Fibroblast of mammary gland (primary cell): ENCODE results near the gene RASSF7.

Source experiments
- DNase-seq: peaks from one replicate; pipeline ENCODE4 v3.0.0-alpha.2; 2010; ENCODE audit warnings: low read depth
- H3K4me3 ChIP-seq: 2 replicates; pipeline ENCODE4 v1.5.1; 2011; ENCODE audit warnings: low read depth, mild to moderate bottlenecking, low read length, moderate library complexity; ENCODE audit not compliant: control insufficient read depth
- TF ChIP-seq, protein P1 (sequence below): conservative IDR thresholded peaks from 2 replicates; pipeline ENCODE4 v1.5.1; 2011; ENCODE audit warnings: low read depth, low read length, inconsistent platforms; ENCODE audit not compliant: control insufficient read depth, insufficient read depth

Gene RASSF7

DNA sequence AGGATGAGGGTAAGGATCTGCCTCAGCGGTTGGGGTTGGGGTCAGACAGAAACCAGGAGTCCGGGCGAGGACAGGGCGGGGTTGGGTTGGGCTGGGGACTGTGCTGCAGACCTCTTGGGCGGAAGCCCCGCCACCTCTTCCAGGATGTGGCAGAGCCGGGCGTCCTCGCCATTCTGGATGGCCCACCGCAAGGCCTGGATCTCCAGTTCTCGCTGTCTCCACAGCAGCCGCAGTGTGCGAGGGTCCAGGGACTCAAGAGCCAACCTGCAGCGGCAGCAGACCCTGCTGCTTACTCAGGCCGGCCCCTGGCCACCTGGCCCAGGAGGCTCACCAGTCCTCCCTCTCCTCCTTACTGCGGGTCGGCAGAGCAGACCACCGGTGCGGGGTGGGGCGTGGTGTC lies 2.3 kb upstream of the RASSF7 start:
- H3K4me3 ChIP-seq = no peak overlapping the region
- DNase-seq = no peak
- TF ChIP-seq, protein P1, sequence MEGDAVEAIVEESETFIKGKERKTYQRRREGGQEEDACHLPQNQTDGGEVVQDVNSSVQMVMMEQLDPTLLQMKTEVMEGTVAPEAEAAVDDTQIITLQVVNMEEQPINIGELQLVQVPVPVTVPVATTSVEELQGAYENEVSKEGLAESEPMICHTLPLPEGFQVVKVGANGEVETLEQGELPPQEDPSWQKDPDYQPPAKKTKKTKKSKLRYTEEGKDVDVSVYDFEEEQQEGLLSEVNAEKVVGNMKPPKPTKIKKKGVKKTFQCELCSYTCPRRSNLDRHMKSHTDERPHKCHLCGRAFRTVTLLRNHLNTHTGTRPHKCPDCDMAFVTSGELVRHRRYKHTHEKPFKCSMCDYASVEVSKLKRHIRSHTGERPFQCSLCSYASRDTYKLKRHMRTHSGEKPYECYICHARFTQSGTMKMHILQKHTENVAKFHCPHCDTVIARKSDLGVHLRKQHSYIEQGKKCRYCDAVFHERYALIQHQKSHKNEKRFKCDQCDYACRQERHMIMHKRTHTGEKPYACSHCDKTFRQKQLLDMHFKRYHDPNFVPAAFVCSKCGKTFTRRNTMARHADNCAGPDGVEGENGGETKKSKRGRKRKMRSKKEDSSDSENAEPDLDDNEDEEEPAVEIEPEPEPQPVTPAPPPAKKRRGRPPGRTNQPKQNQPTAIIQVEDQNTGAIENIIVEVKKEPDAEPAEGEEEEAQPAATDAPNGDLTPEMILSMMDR = no peak

DNA sequence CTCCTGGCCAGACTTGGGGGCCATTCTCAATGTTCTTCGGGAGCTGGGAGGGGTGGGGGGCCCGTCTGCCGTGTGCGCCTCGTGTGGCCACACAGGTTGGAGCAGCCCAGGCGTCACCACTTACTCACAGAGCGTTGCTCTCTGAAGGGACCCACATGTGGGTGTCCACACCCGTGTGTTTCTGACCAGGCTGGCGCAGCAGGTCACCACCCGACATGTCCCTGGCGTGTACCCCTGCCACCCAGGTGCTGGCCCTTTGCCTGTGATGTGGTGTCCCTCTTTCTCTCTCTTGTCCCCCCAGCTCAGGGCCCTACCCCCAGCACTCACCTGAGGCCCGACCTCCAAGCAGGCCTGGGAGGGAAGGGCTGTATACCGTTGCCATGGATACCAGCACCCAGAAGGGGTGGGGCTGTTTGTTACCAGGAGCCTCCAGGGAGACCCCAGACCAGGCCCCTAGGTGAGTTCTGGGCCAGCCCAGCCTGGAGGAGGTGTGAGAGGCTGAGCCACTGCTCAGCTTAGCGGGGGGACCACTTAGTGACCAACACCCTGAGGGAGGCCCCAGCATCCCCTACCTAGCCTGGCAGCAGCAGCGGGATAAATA lies 1.6 kb upstream of the RASSF7 start:
- no peak overlapping the region for H3K4me3 ChIP-seq
- DNase-seq = no peak
- TF ChIP-seq, protein P1 = no peak

DNA sequence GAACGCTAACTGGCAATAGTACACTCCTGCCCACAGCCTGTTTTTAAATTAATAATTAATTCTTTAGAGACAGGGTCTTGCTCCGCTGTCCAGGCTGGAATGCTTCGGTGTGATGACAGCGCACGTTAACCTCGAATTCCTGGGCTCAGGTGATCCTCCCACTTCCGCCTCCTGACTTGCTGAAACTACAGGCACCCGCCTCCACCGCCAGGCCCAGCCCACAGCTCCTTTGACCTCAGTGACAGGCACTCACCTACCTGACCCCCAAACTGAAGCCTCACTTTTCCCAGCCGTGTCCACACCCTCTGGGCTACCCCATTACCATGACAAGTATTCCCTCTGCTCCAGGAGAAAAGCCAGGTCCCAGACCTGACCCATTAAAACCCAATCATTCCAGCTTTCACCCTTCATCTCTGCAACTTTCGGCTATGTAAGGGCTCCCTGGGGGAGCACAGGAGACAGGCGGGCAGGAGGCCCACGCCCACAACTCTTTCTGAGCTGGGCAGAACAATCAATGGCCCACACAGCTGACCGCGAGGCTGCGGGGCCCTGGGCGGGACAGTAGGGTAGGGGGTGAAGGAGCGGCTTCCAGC lies 962 bp upstream of the RASSF7 start:
- DNase-seq = no peak
- TF ChIP-seq, protein P1 = no peak
- H3K4me3 ChIP-seq = no peak overlapping the region

DNA sequence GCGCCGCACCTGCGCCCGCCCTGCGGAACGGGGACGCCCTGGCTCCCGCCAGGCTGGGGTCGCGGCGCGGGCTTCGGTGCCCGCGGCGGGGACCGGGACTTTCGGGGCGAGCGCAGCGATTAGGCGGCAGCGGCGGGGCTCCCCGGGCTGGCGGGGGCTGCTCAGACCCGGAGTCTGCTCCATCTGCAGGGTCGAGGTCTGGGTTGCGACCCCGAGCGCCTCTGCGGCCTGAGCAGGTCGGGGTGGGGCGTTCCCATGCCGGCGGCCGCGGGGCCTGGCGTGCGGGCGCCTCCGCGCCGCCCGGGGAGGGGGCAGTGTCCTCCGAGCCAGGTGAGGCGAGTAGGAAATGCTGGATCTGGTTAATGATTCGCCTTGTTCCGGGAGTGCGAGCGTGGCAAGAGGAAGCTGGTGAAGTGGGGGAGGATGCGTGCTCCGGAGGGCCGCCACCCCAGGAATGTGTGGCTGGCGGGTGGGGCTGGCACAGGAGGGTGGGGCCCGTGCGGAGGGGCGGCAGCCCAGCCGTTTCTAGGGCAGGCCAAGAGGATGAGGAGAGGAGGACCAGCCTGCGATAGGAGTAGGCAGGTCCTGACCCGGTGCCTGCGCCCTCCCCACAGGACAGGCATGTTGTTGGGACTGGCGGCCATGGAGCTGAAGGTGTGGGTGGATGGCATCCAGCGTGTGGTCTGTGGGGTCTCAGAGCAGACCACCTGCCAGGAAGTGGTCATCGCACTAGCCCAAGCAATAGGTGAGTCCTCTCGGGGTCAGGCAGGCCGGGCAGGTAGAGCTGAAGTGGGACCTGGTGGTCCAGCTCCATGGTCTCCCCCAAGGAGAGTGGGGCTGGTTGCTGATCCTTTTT lies 606 bp downstream of the RASSF7 start:
- DNase-seq = no peak
- peak overlapping the region; percentile 31 for H3K4me3 ChIP-seq
- TF ChIP-seq, protein P1 = no peak

DNA sequence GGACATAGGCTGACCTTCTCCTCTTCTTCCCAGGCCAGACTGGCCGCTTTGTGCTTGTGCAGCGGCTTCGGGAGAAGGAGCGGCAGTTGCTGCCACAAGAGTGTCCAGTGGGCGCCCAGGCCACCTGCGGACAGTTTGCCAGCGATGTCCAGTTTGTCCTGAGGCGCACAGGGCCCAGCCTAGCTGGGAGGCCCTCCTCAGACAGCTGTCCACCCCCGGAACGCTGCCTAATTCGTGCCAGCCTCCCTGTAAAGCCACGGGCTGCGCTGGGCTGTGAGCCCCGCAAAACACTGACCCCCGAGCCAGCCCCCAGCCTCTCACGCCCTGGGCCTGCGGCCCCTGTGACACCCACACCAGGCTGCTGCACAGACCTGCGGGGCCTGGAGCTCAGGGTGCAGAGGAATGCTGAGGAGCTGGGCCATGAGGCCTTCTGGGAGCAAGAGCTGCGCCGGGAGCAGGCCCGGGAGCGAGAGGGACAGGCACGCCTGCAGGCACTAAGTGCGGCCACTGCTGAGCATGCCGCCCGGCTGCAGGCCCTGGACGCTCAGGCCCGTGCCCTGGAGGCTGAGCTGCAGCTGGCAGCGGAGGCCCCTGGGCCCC lies 1.4 kb downstream of the RASSF7 start:
- TF ChIP-seq, protein P1 = no peak

DNA sequence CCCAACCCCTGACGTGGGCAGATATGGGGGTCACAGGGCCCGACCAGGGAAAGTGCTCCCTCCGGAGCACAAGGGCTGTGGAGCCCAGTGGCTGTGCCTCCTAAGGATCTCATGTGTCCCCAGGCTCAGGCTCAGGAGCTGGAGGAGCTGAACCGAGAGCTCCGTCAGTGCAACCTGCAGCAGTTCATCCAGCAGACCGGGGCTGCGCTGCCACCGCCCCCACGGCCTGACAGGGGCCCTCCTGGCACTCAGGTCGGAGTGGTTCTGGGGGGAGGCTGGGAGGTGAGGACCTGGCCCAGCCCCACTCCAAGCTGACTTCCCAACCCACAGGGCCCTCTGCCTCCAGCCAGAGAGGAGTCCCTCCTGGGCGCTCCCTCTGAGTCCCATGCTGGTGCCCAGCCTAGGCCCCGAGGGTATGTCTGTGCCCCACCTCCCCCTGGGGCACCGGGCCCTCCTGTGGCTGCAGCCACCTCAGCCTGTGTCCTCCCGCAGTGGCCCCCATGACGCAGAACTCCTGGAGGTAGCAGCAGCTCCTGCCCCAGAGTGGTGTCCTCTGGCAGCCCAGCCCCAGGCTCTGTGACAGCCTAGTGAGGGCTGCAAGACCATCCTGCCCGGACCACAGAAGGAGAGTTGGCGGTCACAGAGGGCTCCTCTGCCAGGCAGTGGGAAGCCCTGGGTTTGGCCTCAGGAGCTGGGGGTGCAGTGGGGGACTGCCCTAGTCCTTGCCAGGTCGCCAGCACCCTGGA lies 2.5 kb downstream of the RASSF7 start:
- TF ChIP-seq, protein P1 = no peak
- DNase-seq = no peak
- no peak overlapping the region for H3K4me3 ChIP-seq

More for the DNA sequence above, 1.4 kb downstream of the RASSF7 start:
- DNase-seq = no peak
- H3K4me3 ChIP-seq = no peak overlapping the region
